Measurements from ENCODE around the gene APLP2.
"Not testable (repeated sequence)": the region's sequence is repeated elsewhere in the genome, so short reads cannot be mapped to it uniquely, and the experiment has no call there.

Gene APLP2

GRCh38 chr11:130151196-130151595, 81.5 kb downstream of the APLP2 start:
- DNase-seq, result no peak

GRCh38 chr11:130156108-130157022, 86.7 kb downstream of the APLP2 start:
- peak; percentile 30 for DNase-seq

GRCh38 chr11:130157101-130157500, 87.4 kb downstream of the APLP2 start:
- no peak for DNase-seq

- DNase-seq, result no peak
Measured at GRCh38 chr11:130157840-130158239, 88.1 kb downstream of the APLP2 start.

- no peak for DNase-seq
Measured at GRCh38 chr11:130159139-130159538, 89.4 kb downstream of the APLP2 start.

- peak; percentile 45 for DNase-seq
Measured at GRCh38 chr11:130159657-130160497, 90.2 kb downstream of the APLP2 start, which contains the start of gene ST14. ST14 (plus strand) TSS chr11:130159782; CDS start chr11:130159980, 198 bp downstream.

GRCh38 chr11:130160498-130161155, 90.9 kb downstream of the APLP2 start:
- DNase-seq, result no peak

GRCh38 chr11:130161441-130162145, 91.9 kb downstream of the APLP2 start:
- no peak for DNase-seq

- no peak for DNase-seq
Measured at GRCh38 chr11:130162733-130163132, 93.0 kb downstream of the APLP2 start.

GRCh38 chr11:130163346-130164220, 93.9 kb downstream of the APLP2 start:
- peak; percentile 40 for DNase-seq

GRCh38 chr11:130164221-130164570, 94.5 kb downstream of the APLP2 start:
- no peak for DNase-seq

GRCh38 chr11:130165601-130166456, 96.1 kb downstream of the APLP2 start:
- DNase-seq, result peak; percentile 55

- DNase-seq, result peak; percentile 53
Measured at GRCh38 chr11:130166457-130166784, 96.7 kb downstream of the APLP2 start.

GRCh38 chr11:130167146-130167545, 97.5 kb downstream of the APLP2 start:
- no peak for DNase-seq

GRCh38 chr11:130168105-130168504, 98.4 kb downstream of the APLP2 start:
- no peak for DNase-seq

- DNase-seq, result no peak
Measured at GRCh38 chr11:130170345-130170744, 100.7 kb downstream of the APLP2 start.

- no peak for DNase-seq
Measured at GRCh38 chr11:130171534-130171933, 101.8 kb downstream of the APLP2 start.

- not testable (repeated sequence) for DNase-seq
Measured at GRCh38 chr11:130172001-130172400, 102.3 kb downstream of the APLP2 start.

- no peak for DNase-seq
Measured at GRCh38 chr11:130174642-130175041, 104.9 kb downstream of the APLP2 start.

- DNase-seq, result no peak
Measured at GRCh38 chr11:130175898-130176297, 106.2 kb downstream of the APLP2 start.

GRCh38 chr11:130177782-130178181, 108.1 kb downstream of the APLP2 start:
- DNase-seq, result no peak

Measured in CD4-positive, alpha-beta T cell treated with Interleukin-15 for 1 hour (primary cell).